Body of pancreas (tissue), 4 donors: Measurements from ENCODE around the gene CAMK2D.

Source experiments
- CTCF ChIP-seq, 7 experiments: fragments of 450-650 bp in 4 of 7; fragments of 200-600 bp in 3 of 7; sonication (generic) in 3 of 7; IDR thresholded peaks; one replicate each; pipeline ENCODE4 v1.5.1; 2016 to 2019; ENCODE audit warnings: antibody characterized with exemption in 7 of 7
- POLR2A ChIP-seq, 3 donors: fragments of 450-650 bp; IDR thresholded peaks; one replicate each; pipeline ENCODE4 v1.6.1; 2016; ENCODE audit warnings: antibody characterized with exemption in 3 of 3, mild to moderate bottlenecking in 2 of 3

GRCh38 chr4:113442826-113443225, 318.7 kb downstream of the CAMK2D start:
- no peak for TF ChIP-seq CTCF (IDR thresholded peaks at IDR 0.05)
- no peak for TF ChIP-seq POLR2A (IDR thresholded peaks at IDR 0.05)
